Stimulated activated CD4-positive, alpha-beta T cell treated with anti-CD3 and anti-CD28 coated beads, Interleukin-1b, Interleukin-23, amount 100 ng/mL, for 24 hours (primary cell): ENCODE measurements around the gene MCTP1.

ENCODE experiments used
- DNase-seq, 4 experiments: peaks; one replicate each; pipeline ENCODE4 v3.0.0-alpha.2; 2020; ENCODE audit warnings: low read depth in 4 of 4, low spot score in 1 of 4

Gene MCTP1

DNA sequence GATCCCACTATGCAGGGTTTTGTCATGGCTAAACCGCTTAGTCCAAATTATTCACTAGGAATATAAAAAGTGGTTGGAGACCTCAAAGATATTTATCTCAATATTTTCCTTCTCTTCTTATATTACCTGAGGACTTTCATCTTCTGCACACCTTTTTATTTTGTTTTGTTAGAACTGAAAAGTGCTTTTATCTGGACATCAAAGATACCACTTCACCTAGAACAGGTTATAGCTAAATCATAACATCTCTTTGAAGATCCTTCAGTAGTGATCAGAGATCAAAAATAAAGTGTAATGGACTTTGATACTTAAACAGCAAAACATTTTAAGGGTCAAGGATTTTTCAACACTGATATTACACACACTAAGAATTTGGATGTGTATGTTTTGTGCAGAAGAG, 160.2 kb downstream of the MCTP1 start:
- no peak for DNase-seq

DNA sequence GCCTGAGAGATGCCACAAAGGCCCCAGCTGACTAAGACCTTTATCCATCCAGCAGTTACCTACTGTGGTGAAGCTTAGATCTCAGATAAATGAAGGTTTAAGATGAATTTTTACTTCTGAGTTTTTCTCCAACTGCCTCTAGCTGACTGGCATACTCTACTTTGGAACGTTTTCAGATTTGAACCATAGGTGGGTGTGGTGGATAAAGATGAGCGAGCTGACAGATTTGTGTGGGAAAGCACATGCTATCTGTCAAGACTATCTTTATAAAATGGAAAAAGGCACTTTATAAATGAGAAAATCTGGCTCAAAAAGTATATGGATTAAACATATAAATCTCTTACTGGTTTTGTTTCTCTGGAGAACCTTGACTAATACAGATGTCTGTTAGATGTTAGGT, 160.8 kb downstream of the MCTP1 start:
- DNase-seq, result no peak

DNA sequence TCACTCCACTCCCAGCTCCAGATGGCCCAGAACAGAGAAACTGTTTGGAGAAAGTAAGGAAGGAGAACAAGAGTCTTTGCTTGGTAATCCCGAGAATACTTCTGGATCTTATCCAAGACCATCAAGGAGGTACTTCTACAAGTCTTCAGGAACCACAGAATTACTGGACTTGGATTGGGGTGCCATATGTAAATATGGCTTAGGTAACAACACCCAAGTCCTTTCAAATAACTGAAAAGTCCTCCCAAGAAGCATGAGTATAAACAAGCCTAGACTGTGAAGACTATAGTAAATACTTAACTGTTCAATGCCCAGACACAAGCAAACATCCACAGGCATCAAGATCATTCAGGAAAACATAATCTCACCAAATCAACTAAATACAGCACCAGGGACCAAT, 170.0 kb downstream of the MCTP1 start:
- no peak for DNase-seq

DNA sequence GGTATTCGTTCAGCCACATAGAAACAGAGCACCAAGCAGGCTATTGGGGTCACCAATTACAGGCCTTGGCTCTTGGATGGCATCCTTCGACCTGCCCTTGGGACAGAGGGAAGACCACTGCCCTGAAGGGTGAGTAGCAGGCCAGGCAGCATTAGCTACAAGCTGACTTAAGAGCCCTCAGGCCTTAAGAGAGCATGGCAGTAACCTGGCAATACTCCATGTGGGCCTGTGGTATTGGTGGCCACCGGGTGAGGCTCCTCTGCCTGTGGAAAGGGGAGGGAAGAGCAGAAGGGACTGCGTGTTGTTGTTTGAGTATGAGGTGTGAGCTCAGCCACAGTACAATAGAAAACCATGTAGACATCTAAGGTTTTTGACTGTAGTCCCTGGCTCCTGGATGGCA, 170.6 kb downstream of the MCTP1 start:
- DNase-seq, result no peak

DNA sequence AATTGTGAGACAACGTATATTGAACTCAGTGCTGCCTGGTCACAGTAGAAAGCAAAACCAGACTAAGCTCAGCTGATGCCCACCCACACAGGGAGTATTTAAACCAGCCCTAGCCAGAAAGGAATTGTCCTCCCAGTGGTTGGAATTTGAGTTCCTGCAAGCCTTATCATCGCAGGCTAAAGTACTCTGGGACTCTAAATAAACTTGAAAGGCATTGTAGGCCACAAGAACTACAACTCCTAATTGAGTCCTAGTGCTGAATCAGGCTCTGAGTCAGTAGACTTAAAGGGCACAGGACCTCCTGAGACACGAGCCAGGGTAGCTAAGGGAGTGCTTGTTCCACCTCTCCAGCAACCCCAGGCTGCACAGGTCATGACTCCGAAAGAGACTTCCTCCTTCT, 171.4 kb downstream of the MCTP1 start:
- DNase-seq, result no peak

DNA sequence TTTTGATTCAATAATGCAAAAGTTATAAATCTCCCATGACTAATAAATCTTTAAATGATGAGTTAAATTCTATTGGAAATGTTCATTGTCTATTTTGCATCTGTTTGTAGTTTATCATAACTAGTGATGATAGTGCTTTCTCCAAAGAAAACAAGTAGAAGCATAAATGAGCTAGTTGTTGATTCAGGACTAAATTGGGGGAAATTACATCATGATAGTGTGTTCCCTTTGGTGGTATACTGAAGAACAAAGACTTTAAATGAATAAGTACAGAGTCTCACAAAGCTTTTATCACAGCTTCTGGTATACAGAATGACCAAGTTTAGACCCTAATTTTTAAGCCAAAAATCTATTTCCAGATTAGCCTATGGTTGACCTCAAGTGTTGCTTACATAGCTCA, 173.8 kb downstream of the MCTP1 start:
- no peak for DNase-seq

DNA sequence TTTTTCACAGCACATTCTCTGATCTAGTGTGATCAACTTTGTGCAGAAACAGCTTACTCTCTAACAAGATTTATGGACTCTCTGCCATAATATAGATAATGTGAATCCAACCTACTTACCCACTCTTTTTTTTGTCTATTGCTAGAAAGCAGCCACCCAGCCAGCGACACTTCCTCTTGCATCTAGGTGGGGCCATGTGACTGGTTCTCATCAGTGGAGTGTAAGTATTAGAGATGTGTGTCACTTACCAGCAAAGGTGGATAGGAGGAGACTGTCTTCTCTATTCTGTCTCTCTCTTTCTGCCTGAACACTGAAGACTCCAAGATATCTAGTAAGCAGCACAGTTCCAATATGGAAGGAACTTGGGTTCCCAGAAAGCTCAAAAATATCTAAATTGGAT, 174.8 kb downstream of the MCTP1 start:
- DNase-seq, result no peak

DNA sequence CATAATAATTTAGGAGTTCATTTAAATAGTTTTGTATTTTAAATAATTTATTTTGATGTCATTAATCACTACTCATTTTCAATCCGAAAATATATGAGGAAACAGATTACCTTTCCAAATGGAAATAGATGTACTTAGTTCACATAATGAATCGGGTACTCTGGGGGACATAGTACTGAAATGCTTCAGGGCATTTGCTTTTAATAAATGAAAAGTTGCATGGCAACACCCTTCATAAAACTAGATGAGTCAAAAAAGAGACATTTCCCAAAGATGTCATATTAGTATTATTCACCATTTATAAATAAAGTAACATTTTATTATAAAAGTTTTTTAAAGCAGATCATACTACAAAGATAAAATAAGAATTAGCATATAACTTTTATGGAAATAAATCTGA, 177.8 kb downstream of the MCTP1 start:
- no peak for DNase-seq

DNA sequence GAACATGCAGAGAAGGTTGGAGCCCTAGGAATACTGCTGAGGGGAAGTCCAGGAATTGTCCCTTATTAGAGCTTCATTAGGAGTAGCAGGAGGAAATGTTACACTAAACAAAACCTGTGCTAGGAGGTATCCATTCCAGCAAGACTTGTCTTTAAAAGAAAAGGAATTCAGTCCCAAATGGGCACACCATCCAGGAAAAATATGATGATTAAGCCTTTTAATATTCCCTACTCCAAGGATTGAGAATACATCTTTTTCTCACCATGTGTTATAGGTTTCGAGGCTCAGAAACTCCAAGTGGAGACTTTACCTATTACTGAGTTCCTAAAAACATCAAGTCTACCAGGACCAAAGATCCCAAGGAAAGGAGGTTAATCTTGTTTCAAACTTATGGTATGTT, 179.3 kb downstream of the MCTP1 start:
- DNase-seq, result no peak

DNA sequence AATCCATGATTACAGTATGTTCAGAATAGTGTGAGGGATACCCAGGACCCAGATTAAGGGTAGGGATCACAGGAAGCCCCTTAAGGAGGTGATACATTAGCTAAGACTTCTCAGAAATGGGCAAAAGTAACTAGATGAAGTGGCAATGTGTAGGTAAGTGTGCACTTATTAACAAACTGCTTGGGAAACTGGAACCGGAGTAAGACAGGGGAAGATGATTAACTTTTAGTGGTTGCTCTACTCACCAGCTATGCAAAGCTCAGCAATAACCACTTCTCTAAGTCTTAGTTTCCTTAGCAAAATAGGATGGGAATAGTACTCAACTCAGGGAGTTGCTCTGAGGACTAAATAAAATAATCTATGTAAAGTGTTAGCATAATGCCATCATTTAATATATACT, 182.2 kb downstream of the MCTP1 start:
- DNase-seq, result no peak

DNA sequence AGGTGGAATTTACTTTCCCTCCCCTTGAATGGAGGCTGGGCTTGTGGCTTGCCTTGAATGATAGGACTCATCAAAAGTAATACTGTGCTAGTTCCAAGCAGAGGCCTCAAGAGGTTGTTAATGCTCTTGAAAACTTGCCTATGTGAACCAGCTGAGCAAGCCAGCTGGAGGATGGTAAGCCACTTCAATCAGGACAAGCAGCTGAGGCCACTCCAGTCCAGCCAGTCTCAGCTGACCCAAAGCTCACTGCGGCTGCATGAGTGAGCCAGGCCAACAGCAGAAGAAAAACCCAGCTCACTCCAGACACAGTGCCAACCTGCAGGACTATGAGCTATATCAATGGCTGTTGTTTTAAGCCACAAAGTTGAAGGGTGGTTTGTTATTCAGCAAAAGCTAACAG, 182.8 kb downstream of the MCTP1 start:
- no peak for DNase-seq

DNA sequence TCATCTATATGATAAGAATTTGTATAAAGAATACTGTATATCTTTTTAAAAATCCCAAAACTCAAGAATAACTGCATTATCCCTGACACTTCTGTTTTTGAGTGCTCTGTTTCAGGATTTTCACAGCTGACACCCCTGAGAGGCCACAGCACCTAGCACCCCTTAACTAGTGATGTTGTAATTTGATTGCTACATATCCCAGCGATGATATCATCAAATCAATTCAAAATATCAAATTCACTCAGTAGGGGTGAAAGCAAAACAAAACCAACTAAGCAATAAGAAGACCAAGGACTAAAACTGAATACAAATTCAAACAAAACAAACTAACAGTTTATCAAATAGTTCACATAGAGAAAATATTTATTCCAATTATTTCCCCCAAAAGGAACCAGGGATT, 184.3 kb downstream of the MCTP1 start:
- no peak for DNase-seq

DNA sequence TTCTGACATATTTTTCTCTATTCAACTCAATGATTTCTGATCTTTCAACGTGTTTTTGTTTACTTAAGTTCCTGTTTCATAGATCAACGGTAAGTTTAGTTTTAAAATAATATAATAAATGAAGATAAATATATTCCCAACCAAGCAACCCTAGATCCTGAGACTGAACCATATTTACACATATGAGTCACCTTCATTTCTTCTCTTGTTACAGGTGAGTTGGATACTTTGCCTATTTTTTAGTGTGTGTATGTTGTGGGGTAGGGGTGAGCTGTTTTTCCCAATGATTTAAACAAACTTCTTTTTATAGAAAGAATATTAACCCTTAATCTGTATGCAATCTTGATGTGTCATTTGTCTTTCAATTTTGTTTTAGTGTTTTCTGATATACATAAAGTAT, 186.9 kb downstream of the MCTP1 start:
- DNase-seq, result no peak

DNA sequence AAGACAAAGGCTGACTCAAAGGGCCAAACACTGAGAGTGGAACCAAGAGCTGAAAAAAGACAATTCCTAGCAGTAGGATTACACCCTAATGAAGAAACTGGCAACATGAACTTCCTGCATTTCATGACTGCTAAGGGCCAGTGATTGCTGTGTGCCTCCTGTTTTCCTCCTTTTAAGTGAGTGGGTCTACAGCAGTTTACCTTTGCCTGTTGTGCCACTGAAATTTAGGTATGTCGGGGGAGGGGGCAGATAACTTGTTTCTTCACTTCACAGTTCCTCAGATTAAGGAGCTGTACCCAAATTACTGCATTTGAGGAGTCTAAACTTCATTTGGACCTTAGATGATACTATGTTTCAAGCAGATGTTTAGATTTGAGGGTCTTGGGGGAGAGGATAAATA, 191.7 kb downstream of the MCTP1 start:
- no peak for DNase-seq

DNA sequence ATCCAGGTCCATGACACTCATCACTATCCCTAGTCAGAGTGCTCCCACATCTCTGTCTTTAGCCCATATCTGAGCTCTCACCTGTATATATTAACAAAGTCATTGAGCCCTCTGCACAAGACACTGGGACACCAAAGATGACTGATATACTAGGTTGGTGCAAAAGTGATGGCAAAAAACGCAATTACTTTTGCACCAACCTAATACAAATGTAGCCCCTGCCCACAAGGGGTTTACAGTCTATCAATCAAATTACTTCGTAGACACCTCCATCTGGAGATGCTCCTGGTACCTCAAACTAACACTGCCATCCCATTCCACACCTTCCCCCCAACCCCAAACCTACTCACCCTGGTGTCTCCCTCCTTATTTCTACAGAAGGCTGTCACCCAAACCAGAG, 194.1 kb downstream of the MCTP1 start:
- DNase-seq, result no peak

DNA sequence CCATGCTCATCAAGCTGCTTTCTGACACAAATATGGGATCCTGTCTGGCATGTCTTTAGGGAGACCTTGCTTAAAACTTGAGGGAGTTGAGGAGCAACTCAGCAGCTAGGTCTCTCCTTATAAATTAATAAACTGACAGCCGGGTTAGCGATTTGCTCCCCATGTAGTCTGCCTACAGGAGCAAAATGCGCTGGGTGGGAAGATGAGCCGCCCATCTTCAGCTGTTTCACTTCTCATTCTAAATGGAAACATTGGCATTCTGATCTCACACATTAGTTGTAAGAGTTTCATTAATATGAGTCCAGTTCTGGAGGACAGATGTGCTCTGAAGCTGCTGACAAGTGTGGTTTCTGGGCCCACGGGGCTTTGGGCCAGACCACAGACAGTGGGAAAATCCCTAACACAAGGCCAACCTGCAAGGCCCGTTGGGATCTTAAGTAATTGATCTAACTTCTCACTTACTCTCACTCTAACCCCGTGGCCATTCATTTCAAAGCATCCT, 197.0 kb downstream of the MCTP1 start:
- DNase-seq, result no peak

DNA sequence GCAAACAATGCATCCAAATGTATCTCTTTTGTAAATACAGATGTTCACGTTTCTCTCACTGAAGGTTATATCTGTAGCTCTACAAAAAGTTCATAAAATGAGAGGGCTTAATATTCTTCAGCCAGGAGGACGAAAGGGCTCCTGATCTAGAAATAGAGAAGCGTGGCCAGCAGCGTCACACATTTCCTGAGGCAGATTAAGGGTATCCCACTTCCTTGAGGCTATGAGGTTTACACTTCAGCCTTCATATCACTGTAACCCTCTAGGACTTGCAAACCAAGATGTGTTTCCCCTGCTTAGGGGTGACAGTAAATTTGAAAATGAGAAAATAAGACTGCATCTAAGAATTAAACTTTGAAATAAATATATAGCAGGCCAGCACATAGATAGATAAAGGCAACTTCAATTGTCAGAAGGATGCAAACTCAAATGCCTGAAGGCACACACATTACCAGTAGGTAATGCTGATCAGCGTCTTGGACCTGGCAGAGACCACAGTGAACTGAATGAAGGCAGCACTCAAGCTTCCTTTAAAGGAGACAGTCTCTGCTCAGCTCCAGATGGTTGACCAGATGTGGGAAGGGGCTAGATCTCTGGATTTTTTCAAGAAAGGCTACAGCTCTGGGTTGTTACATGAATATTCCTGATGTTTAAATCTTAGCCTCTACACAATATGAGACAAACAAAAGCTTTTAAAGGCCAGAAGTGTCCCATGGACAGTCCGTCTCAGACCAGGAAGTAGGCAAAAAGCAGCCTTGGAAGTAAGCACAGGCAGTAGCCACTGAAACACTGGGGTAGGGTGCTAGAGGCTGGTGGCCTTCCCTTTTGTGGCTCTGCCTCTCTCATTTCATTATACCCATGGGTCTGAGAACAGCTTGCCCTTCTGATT, 197.7 kb downstream of the MCTP1 start:
- no peak for DNase-seq

DNA sequence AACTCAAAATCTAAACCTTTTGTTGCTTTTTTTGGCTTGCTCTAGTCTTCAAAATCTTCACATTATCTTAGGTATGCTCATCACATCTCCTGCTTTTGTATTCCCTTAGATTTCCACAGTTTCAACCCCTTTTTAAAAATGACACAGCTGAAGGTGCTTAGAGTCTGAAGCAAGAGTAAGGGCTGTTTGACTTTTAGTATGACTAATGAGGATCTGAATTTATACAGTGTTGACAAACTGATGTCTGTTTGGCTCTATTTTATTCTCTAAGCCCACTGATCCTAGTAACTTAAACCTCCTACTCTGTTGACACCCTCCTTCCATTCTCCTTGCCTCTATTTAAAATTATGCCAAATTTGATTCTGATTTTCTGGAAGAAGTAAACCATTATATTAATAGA, 200.1 kb downstream of the MCTP1 start:
- DNase-seq, result no peak

DNA sequence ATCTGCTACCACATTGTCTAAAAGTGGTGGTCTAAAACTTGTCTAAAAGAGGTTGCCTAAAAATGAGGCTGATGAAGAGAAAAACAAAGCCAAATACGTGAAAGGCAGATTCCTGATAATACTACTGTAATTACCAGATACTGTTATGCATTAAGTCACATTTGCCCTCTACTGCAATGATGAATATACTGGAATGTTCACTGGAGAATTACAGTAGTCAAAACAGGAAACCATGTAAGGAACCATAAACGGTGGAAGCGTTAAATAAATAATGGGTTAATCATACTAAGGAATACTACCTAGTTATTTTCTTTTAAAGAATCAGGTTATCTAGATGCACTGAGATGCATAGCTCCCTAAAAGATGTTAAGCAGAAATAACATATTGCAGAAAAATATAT, 201.3 kb downstream of the MCTP1 start:
- no peak for DNase-seq

DNA sequence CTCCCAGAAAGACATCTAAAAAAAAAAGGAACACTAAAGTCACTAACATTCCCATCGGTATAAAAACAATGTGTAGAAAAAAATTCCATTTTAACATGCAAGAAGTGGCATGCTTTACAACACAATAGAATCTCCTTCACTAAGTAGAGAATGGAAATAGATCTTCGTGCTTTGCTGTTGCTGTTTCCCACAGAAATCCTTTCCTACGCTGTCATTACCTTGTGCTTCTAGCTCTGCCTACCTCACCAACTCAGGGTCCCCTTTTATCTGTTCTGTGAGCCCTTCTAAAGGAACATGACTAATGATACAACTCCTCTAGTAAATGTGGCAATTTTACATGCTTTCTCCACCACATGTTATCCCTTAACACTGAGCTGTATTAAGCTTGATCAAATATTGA, 202.9 kb downstream of the MCTP1 start:
- DNase-seq, result no peak

DNA sequence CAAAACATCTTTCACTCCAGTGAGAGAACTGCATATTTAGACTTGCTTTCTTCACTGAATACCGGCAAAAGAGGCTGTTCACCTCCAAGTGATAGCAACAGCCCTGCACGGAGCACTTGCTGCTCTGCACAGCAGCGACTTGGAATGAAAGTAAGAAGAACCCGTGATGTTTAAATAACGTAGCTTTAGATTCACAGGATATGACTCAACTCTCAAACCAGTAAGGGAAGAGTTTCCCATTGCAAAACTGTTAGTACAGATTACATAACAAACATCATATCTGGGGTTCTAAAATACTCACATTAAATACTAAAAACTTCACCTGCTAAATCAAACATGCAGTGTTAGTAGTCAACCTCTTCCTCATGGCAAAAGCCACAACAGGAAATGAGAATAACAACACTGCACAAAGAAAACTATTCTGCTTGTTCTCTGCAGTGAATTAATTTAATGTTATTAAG, 203.4 kb downstream of the MCTP1 start:
- no peak for DNase-seq

DNA sequence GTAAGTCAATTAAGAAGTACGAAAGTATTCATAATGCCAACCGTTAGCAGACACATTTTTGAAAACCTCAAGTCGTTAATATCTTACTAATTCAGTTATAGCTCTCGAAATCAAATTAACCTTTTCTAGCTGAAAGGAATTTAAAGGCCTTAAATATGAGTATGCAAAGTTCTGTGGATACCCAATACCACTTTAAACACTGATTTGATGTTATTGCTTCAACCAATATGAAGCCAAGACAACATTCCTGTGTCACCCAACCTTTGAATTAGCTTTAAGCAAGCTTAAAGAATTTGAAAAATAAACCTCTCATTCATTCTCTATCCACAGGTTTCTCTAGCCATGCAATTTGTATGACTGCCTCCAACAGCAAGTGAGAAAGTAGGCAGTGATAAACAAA, 204.5 kb downstream of the MCTP1 start:
- DNase-seq, result no peak

DNA sequence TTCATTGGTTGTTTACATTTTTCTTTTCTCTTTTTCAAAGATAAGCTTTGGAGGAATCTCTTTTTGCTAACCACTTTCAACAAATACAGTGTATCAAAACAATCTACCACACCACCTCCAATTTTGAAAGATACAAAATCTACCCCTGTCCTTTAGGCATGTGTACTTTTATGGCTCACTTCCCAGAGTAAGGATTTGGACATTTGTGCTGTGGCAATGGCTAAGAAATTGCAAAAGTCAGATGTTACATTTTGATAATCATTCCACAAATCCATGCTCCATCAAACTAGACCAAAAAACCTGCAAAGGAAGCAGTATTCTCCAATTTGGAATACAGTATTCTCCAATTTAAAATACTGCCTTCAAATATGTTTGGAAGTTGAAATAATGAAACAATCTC, 204.9 kb downstream of the MCTP1 start:
- no peak for DNase-seq
